Stimulated activated CD8-positive, alpha-beta memory T cell treated with anti-CD3 and anti-CD28 coated beads, Interleukin-4, amount 100 ng/mL, for 48 hours (primary cell): Measurements from ENCODE around the gene DNA2.
A peak's percentile ranks its signal among the peaks of the same experiment; 100 is the strongest.
"Not testable (repeated sequence)": the region's sequence is repeated elsewhere in the genome, so short reads cannot be mapped to it uniquely, and the experiment has no call there.

ENCODE experiments used
- DNase-seq: peaks from one replicate; pipeline ENCODE4 v3.0.0-alpha.2; 2020

DNA2 gene, protein sequence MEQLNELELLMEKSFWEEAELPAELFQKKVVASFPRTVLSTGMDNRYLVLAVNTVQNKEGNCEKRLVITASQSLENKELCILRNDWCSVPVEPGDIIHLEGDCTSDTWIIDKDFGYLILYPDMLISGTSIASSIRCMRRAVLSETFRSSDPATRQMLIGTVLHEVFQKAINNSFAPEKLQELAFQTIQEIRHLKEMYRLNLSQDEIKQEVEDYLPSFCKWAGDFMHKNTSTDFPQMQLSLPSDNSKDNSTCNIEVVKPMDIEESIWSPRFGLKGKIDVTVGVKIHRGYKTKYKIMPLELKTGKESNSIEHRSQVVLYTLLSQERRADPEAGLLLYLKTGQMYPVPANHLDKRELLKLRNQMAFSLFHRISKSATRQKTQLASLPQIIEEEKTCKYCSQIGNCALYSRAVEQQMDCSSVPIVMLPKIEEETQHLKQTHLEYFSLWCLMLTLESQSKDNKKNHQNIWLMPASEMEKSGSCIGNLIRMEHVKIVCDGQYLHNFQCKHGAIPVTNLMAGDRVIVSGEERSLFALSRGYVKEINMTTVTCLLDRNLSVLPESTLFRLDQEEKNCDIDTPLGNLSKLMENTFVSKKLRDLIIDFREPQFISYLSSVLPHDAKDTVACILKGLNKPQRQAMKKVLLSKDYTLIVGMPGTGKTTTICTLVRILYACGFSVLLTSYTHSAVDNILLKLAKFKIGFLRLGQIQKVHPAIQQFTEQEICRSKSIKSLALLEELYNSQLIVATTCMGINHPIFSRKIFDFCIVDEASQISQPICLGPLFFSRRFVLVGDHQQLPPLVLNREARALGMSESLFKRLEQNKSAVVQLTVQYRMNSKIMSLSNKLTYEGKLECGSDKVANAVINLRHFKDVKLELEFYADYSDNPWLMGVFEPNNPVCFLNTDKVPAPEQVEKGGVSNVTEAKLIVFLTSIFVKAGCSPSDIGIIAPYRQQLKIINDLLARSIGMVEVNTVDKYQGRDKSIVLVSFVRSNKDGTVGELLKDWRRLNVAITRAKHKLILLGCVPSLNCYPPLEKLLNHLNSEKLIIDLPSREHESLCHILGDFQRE

DNA sequence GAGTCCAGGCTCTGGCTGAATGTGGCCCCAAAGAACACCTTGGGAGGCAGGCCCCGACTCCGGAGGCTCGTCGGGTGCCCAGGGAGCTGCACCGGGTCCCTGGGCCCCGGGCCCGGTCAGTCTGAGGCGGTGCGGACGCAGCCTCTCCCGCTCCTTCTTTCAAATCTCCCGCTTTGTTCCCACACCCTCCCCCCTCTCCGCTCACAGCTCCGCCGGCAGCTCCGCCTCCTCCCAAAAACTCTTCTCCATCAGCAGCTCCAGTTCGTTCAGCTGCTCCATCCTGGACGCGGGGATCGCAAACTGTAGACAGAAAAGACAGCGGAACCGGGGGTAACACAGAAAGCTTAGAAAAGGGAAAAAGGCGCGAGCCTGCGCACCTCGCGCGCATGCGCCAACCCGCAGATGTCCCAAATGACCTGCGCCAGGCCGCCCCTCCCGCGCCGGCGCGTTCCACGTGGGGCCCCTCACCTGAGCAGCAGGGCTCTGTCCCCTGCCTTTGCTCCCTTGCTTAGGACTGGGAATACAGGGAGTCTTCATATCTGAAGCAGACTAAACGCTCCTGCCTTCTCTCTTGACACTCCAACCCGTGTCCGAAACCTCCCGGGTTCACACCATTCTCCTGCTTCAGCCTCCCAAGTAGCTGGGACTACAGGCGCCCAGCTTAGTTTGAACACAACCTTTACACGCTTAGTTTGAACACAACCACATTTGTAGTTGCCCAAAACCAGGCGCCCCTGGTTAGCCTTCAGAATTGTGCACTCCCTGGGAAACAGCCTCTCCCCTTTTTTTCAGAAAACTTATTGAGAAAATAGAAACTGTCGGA is at the start of gene DNA2:
Gene DNA2 (minus strand): TSS at position 388 of the 823 bp plus-strand sequence. CDS start 109 bp downstream, at position 279.
- DNase-seq, result peak; percentile 87

DNA sequence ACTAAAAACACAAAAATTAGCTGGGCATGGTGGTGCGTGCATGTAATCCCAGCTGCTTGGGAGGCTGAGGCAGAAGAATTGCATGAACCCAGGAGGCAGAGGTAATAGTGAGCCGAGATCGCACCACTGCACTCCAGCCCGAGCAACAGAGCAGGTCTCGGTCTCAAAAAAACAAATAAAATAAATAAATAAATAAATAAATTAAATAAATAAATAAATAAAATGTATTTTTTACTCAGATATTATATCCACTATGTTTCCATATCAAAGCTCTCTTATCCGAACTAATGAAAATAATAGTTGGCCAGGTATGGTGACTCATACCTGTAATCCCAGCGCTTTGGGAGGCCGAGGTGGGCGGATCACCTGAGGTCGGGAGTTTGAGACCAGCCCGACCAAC is 46.8 kb upstream of the DNA2 start:
- DNase-seq, result not testable (repeated sequence)

DNA sequence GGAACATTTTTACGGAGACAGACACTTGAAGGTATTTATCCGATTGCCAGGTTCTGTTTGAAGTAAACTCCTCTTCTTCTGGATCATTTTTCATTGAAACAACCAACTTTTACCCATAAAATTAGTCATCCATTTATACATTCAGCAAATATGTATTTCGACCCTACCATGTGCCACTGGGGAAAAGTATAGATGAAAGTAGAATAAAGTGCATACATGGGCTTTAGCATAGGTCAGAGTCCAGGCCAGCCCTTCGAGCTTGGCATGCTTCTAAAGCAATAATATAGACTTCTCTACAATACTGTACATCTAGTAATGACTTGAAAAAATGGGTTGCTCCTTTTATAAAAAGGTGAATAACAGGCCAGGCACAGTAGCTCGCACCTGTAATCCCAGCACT is 45.4 kb upstream of the DNA2 start:
- no peak for DNase-seq

DNA sequence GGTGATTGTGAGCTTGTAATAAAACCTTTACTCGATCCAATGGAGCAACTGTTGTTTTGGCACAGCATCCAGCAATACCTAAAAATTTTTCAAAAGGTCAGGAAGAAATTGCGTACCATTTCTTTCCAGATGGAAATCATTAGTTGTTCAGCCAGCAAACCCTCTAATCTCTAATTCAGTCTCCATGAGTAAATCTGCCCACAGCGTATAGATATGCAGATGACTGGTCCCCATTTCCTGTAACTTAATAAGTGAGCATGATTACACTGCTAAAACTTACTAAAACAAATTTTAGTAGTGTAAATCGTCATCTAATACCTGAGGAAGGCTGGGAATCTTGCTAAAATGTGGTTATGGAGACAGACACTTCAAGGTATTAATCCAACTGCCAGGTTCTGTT is 45.0 kb upstream of the DNA2 start:
- no peak for DNase-seq

DNA sequence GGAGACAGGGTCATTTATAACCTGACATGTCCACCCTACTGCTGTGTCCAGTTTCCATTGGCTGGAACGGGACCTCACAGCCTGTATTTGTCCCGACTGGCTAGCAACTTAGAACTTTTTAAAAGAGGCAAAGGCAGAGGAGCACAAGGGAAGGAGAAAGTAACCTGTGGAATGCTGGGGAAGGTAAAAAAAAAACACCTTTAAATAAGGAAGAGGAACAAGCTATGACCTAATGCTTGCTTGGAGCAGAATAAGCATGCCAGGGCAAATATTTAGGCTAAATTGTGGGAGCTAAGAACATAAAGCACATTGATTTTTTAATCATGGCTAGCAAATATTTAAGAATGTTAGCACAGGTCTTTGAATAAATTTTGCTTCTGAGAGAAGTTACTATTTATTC is 44.4 kb upstream of the DNA2 start:
- DNase-seq, result not testable (repeated sequence)

DNA sequence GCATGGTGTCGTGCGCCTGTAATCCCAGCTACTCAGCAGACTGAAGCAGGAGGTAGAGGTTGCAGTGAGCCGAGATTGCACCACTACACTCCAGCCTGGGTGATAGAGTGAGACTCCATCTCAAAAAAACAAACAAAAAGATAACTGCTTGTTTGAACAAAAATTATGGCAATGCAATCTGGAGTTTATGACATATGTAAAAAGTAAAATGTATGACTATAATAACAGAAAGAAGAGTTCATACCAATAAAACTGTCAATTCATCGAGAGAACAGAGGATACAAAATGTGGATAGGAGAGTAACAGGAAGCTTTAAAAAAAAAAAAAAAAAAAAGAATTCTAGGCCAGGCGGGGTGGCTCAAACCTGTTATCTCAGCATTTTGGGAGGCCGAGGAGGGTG is 36.3 kb upstream of the DNA2 start:
- DNase-seq, result no peak

DNA sequence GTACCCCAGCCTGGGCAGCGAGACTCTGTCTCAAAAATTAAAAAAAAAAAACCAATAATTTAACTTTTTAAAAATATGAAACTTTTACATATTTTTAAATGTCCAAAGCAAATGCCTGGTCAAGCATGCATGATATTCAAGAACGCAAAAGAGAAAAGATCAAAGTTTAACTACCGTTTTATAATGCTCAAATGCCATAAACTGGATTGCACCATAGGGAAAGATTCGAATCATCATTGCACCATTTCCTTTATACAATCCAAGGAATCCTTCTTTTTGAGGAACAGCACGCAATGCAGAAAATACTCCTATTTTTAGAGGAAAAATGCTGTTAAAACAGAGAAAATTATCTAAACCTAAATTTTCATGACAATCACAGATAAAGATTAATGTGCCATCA is 34.6 kb upstream of the DNA2 start:
- DNase-seq, result no peak

DNA sequence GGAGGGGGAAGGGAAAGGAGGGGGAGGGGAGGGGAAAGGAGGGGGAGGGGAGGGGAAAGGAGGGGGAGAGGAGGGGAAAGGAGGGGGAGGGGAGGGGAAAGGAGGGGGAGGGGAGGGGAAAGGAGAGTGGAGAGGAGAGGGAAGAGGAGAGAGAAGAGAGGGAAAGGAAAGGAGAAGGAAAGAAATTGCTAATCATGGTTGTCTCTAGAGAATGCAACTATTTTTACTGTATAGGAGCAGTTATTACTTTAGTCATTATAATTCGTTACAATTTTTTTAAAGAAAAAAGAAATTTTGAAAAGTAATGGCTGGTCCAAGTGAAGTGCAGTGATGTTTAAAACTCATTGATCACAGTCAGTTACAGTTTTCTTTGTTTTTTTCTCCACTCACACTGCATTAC is 31.1 kb upstream of the DNA2 start:
- no peak for DNase-seq

DNA sequence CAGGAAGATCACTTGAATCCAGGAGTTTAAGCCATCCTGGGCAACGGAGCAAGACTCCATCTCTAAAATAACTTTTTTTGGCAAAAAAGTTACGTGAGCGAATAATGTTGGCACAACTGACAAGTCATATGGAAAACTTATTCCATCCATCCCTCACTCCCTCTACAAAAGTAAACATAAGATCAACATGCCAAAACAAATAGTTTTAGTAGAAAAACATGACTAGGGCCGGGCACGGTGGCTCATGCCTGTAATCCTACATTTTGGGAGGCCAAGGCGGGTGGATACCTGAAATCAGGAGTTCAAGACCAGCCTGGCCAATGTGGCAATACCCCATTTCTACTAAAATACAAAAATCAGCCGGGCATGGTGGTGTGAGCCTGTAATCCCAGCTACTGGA is 29.9 kb upstream of the DNA2 start:
- DNase-seq, result no peak

DNA sequence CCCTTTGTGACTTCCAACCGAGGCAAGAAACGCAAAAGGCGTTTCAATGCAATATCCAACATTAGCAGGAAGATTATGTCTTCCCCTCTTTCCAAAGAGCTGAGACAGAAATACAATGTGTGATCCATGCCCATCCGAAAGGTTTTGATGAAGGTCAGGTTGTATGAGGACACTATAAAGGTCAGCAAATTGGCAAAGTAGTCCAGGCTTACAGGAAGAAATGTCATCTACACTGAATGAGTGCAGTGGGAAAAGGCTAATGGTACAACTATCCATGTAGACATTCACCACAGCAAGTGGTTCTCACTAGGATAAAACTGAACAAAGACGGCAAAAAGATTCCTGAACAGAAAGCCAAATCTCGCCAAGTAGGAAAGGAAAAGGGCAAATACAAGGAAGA is 27.8 kb upstream of the DNA2 start:
- no peak for DNase-seq

DNA sequence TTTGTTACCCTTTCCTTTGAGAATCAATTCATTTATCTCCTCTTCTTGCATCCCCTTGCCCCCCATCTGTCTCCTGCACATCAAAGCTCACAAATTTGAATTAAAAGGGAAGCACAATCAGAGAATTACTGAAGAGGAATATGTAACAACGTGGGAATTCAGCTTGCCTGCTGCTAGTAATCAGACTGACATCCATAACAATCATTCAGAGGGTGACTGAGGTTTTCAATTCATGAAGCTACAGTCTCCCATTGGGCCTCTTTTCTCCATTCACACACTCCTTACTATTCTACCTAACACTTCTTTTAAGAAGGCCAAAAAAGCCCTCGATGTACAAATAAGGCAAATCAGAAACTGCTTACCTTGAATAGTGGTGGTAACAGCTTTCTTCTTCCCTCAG is 24.3 kb upstream of the DNA2 start:
- DNase-seq, result no peak

DNA sequence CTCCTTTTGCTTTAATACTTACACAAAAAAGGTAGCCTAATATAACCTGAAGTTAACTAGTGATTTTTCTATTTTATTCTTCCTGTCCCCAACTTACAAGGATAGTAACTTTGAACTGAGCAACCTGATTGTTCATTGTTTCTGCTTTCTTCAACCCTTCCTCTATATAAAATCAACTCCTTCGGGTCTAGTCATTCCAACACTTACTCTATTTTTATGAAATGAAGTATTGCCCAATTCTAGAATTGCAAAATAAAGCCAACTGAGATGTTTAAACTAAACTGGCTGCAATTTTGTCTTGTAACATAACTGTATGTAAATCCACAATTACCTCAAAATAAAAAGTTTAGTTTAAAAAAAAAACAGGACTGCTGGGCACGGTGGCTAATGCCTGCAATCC is 20.3 kb upstream of the DNA2 start:
- DNase-seq, result no peak

DNA sequence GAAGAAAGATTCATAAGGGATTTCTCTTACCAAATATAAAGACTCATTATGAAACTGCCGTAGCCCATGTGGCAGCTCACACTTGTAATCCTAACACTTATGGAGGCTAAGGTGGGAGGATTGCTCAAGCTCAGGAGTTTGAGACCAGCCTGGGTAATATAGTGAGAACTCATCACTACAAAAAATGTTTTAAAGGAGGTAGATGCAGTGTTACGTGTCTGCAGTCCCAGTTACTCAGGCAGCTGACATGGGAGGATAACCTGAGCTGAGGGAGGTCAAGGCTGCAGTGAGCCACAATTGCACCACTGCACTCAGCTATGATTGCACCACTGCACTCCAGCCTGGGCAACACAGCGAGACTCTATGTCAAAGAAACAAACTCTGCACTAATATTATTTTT is 18.1 kb upstream of the DNA2 start:
- DNase-seq, result no peak

DNA sequence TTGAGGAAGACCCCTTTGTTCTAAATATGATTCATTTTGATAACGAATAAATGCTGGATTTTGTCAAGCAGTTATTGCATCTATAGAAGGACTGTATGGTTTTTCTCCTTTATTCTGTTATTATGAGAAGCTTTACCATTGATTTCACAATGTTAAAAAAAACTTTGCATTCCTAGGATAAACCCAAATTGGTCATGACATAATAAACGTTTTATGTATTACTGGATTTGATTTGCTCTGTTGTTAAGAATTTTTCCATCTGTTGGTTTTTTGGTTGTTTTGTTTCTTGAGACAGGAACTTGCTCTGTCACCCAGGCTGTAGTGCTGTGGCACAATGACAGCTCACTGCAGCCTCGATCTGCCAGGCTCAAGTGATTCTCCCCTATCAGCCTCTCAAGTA is 2.2 kb upstream of the DNA2 start:
- DNase-seq, result no peak

DNA sequence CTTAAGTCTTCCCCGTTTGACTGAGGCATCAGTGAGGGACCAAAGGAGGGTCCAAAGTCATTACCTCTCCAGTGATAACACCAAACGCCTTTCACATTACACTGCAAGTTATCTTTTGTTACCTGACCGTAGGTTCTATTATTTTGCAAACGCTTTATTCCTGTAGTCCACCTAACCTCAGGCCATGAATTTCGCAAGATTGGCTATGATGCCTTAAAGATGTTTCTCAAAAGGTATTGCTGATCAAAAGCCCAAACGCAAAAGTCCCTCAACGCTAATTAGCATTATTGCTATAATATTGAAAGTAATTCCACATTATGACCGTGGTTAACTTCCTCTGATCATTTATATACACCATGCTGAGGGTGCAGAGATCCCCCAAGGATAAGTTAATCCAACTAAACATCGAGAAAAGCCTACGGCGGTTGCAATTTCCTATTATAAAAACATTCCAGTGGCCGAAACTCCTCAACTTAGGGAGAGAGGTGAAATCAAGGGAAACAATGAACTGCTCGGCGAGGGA is 649 bp downstream of the DNA2 start:
- no peak for DNase-seq

DNA sequence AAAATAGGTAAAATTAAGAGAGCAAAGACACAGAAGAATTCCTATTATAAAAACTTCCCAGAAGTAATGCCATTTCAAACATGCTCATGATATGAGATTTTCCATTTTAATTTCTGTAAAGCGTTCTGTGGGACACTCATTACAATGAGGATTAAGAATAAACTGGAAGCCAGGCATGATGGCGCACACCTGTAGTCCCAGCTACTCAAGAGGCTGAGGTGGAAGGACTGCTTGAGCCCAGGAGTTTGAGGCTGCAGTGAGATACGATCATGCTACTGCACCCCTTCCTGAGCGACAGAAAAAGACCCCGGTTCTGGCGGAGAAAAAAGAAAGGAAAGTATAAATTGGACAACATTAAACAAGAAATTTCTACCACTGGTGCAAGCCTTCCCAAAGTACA is 1.5 kb downstream of the DNA2 start:
- DNase-seq, result no peak

DNA sequence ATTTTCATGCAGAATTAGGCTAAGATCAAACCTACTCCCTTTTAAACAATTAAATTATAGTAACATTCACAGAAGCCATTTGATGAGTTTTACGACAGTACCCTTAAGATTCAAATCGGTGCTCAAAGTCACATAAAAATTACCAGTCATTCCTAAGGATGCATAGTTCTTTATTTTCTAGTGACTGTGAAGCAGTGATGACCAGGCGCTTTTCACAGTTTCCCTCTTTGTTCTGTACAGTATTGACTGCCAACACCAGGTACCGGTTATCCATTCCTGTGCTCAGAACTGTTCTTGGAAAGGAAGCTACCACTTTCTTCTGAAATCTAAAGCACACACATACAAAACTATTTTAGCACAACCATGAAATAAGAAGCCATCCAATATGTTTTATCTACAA is 1.9 kb downstream of the DNA2 start:
- DNase-seq, result no peak

DNA sequence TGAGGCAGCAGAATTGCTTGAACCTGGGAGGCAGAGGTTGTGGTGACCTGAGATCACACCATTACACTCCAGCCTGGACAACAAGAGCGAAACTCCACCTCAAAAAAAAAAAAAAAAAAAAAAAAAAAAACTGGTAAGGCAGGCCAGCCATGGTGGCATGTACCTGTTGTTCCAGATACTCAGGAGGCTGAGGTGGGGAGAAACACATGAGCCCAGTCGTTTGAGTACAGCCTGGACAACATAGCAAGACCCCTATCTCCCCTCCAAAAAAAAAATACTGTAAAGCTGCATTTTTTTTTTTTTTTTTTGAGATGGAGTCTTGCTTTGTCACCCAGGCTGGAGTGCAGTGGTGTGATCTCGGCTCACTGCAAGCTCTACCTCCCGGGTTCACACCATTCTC is 7.0 kb downstream of the DNA2 start:
- not testable (repeated sequence) for DNase-seq

DNA sequence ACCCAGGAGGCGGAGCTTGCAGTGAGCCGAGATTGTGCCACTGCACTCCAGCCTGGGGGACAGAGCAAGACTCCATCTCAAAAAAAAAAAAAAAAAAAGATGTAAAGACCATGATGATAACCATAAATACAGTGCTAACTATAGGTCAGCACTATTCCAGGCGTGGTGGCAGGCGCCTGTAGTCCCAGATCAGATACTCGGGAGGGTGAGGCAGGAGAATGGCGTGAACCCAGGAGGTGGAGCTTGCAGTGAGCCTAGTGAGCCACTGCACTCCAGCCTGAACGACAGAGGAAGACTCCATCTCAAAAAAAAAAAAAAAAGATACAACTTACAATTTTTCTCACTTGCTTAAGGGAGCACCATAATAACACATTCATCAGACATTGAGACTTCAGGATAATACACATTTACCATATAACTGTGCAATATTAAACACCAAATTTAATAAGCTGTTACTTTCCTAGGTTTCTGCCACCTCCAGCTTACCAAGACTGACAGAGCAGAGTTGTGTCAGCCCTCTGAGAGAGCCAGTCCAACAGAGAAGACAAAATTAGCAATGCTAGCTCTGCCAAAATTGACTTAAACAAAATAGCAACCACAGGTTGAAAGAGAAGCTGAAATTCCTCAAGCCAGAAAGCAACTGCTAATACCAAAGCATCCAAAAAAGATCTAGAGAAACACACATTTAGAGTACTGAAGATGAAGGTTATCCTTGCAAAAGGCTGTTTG is 8.2 kb downstream of the DNA2 start:
- no peak for DNase-seq

DNA sequence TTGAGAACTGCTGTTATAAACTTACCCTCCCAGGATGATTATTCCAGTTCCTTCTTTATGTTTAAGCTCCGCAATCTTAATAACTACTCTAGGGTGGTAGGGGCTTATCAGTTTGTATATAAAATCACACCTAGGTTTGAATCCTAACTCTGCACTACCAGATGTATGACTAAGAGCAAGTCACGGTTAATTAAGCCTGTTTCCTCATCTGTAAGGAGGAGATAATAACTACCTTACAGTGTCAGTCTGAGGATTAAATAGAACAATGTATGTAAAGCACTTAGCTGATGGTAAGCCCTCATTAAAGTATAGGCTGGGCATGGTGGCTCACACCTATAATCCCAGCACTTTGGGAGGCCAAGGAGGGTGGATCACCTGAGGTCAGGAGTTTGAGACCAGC is 9.2 kb downstream of the DNA2 start:
- DNase-seq, result no peak

DNA sequence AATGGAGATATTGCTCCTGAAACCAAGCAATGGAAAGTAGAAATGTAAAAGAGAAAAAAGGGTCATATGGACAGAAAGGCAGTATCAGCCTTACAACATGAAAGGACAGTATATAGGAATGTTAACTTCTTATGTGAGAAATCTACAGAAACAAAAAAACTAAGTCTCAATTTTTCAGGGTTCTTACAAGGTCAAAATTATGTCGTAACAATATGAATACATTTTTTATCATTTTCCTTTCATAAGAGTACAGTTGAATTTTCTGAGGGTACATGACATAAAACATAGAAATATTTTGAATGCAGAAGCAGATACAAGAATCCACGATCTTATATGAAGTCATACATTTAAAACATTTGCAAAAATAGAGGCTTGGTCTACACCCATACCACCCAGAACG is 10.7 kb downstream of the DNA2 start:
- no peak for DNase-seq

DNA sequence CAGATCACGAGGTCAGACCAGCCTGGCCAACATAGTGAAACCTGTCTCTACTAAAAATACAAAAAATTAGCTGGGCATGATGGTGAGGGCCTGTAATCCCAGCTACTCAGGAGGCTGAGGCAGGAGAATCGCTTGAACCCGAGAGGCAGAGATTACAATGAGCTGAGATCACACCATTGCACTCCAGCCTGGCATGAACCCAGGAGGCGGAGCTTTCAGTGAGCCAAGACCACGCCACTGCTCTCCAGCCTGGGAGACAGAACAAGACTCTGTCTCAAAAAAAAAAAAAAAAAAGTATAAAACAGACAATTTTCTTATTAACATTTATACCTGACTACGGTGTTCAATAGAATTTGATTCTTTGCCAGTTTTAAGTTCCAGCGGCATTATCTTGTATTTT is 22.1 kb downstream of the DNA2 start:
- not testable (repeated sequence) for DNase-seq
